HPDE6-E6E7 (cell line): ENCODE results near the gene MAMSTR.
A peak's percentile ranks its signal among the peaks of the same experiment; 100 is the strongest.
"Not testable (repeated sequence)": the region's sequence is repeated elsewhere in the genome, so short reads cannot be mapped to it uniquely, and the experiment has no call there.

Source experiments
- DNase-seq: peaks from one replicate; pipeline ENCODE4 v3.0.0; 2011; ENCODE audit warnings: missing footprints; ENCODE audit errors: extremely low spot score

Gene MAMSTR

GRCh38 chr19:48687776-48688175, 31.7 kb downstream of the MAMSTR start:
- DNase-seq, result no peak

- DNase-seq, result not testable (repeated sequence)
These were observed 32.9 kb downstream of the MAMSTR start for GRCh38 chr19:48686637-48687036.

- DNase-seq, result no peak
These were observed 33.4 kb downstream of the MAMSTR start for GRCh38 chr19:48686088-48686487.

- peak; percentile 53 for DNase-seq
These were observed 33.9 kb downstream of the MAMSTR start for GRCh38 chr19:48685583-48685982.

DNA sequence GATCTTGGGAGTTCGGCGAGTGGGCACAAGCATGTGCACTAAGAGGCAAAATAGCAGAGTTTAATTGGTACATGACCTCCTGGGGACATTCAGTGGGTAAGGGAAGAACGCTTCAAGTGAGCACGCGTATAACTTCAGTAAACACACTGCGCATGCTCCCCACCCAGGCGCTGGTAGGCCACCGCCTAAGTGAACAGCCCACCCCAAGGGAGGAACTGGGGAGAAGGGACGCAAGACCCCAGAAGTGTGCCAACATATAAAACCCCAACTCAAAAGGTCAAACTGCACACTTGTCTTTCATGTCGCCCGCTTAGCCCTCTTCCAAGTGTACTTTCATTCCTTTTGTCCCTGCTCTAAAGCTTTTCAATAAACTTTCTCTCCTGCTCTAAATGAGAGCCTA, 36.2 kb downstream of the MAMSTR start:
- DNase-seq, result no peak

- DNase-seq, result no peak
These were observed 38.4 kb downstream of the MAMSTR start for GRCh38 chr19:48681127-48681470.

- DNase-seq, result no peak
These were observed 38.9 kb downstream of the MAMSTR start for GRCh38 chr19:48680436-48681126.

DNA sequence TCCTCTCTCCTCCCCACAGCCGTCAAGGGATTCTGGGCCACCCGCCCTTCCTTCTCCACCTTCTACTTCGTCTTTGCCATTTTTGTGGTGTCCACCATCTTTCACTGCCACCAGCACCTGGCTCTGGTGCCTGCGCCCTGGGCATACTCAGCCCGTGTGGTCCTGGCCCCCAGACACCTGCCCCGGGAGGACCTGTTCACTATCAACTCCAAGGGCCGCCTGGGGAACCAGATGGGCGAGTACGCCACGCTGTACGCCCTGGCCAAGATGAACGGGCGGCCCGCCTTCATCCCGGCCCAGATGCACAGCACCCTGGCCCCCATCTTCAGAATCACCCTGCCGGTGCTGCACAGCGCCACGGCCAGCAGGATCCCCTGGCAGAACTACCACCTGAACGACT, 39.5 kb downstream of the MAMSTR start:
- DNase-seq, result not testable (repeated sequence)

DNA sequence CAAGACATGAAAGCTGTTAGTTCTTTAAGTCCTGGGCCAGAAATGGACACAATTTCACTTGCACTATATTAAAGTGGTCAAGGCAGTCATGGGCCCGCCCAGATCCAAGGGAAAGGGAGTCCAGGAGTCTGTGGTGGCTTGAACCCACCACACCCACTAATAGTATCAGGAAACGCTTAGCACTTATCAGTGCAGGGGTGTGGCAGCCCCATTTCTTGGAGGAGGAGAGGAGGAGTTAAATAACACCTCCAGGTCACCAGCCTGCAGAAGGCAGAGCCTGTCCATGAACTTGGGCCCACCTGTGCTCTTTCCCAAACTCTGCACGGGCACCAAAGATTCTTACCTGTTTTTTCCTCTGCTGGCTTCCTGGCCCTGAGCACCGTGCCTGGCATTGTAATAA, 41.3 kb downstream of the MAMSTR start:
- no peak for DNase-seq

DNA sequence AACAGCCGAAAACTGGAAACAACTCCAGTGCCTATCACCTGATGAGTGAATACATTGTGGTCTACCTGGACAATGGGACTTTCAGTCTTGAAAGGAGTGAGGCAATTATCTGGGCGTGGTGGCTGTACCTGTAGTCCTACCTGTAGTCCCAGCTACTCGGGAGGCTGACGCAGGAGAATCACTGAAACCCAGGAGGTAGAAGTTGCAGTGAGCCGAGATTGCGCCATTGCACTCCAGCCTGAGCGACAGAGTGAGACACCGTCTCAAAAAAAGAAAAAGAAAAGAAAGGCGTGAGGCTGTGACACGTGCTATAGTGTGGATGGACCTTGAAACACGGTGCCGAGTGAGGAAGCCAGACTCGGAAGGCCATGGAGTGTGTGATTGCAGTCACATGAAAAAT, 42.6 kb downstream of the MAMSTR start:
- no peak for DNase-seq

- DNase-seq, result no peak
These were observed 43.0 kb downstream of the MAMSTR start for GRCh38 chr19:48676487-48676886.

DNA sequence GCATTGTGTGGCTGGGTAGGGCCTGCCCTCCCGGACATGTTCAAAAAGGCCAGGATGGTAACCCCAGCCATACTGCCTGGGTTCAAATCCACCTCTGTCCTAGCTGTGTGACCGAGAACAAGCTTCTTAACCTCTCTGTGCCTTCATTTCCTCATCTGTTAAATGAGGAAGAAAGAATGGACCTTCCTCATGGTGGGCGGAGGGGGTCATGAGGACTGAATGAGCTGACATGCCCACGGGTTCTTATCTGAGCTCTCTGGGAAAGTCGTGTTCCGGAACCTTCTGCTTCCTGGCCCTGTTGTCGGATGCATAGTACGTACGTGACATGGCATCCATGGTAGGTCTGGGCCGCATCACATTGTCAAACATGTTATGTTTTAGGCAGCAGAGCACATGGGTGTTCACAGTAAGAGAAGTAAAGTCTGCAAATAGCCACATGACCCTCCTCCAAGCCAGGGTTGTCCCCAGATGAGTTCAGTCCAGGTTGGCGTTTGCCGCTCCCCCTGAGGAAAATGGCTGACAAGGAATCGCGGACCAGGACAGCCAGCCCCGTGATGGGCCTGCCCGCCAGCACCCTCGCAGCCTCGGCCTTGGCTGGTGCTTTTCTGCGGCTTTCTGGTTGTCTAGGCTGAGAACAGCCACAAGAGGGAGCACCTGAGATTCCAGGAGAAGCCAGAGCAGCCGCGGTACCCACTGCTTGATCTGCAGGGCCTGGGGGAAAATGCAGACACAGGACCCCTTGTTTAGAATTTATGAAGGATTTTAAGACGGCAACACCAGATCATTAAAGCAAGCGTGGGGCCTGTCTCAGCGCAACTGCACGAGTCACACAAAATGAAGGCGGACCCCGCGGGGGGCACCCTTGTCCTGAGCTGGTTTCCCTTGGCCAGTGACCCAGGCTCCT, 44.4 kb downstream of the MAMSTR start:
- peak; percentile 88 for DNase-seq

GRCh38 chr19:48674216-48674809, 45.2 kb downstream of the MAMSTR start:
- no peak for DNase-seq

DNA sequence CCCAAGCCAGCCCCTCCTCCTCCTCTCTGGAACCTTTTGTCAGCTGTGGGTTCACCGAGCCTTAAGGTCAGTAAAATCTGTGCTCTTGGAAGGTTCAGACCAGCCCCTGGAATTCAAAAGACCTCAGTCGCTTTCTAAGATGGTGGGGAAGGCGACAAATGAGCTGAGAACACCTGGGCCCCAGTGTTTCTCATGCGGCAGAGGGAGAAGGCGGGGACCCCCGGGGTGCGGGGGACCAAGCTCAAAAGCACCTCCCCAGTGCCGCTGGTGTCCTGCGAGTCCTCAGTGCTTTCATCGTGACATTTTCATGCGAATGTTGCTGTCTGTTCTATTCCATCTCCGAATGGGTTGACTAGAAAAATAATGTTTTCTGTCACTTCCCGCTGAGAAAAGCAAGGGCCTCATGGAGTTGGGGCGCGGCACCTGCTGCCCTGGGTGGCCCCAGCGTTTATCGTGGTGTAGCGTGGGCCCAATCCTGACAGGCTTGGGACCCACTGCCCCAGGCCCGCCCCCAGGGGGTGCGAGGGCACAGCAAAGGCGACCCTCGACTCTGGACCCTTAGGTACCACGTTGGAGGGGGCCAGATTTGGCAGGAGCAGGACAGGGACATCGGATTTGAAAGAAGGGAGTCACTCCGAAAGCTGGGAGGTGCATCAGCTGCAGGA, 46.0 kb downstream of the MAMSTR start:
- no peak for DNase-seq

GRCh38 chr19:48672994-48673393, 46.5 kb downstream of the MAMSTR start, which contains the start of gene NTN5:
NTN5 (minus strand) TSS chr19:48673017; CDS start chr19:48670986, 2,031 bp downstream.
- DNase-seq, result no peak

GRCh38 chr19:48671446-48671995, 48.0 kb downstream of the MAMSTR start:
- no peak for DNase-seq

- DNase-seq, result no peak
These were observed 48.7 kb downstream of the MAMSTR start for GRCh38 chr19:48670699-48671445.

DNA sequence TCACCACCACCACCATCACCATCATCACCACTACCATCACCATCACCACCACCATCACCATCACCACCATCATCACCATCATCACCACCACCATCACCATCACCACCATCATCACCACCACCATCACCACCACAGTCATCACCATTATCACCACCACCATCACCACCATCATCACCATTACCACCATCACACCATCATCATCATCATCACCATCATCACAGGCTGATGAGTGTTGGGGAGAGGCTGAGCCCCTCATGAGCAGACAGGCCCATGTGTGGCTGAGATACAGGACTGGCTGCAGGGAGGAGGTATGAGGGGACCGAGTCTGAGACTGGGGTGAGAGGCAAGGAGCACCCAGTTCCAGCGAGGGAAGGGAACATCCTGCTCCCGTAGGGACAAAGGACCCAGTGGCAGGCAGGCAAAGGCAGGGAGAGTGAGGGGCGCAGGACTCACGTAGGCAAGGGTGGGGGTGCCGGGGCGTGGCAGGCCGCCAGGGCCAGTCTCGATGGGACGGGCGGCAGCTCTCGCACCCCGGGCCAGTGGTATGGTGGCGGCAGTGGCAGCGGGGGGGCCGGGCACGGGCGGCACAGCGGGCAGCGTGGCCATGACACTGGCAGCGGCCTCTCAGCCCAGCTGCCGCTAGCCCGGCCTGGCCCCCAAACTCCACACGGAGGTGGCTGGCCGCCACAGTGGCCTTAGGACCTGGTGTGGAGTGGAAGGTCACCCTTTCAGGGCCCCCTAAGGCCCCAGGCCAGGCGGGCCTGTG, 49.4 kb downstream of the MAMSTR start:
- no peak for DNase-seq

- no peak for DNase-seq
These were observed 50.8 kb downstream of the MAMSTR start for GRCh38 chr19:48668761-48669160.

DNA sequence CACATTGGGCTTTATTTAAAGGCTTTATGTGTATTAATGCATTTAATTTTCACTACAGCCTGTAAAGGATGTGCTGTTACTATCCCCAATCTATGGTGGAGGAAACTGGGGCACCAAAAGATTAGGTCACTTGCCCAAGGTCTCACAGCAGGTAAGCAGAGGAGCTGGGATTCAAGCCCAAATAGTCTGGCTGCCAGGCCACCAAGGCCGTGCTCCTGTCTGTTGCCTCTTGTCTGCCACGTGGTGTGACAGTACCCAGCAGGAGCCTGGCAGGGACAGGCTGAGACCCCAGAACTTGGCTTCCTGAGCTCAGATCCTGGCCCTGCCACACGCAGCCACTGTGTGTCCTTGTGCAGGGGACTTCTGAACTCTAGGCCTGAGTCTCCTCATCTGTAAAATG, 51.2 kb downstream of the MAMSTR start:
- no peak for DNase-seq
